Panc1 (cell line): ENCODE measurements around the gene HSF5. TPM values are rescaled to one million over a fixed set of nuclear protein-coding genes. Genes with fewer than 3 reads are reported as not detected.

Experiments
- ATAC-seq: fragments of 200-7000 bp; cut with Tn5 transposase; 2 replicates; pipeline ENCODE4 v1.9.1; 2020; ENCODE audit warnings: mild to moderate bottlenecking, moderate library complexity
- BruUV-seq: library from RNA; stranded (reverse); fragments of 400-500 nt; replicated peaks from 2 replicates; lab custom pipeline; 2021; lab: Mats Ljungman, UMichigan
- CTCF ChIA-PET: fragments of 300-600 bp; sonication (Branson Sonifier 250); formaldehyde crosslinking; loops from one replicate; lab custom pipeline; 2022; ENCODE audit warnings: antibody characterized with exemption; lab: Charles Lee
- POLR2A ChIA-PET: fragments of 300-600 bp; sonication (Branson Sonifier 250); formaldehyde crosslinking; loops from one replicate; lab custom pipeline; 2022; ENCODE audit warnings: antibody characterized with exemption; lab: Charles Lee
- DNase-seq: peaks from one replicate; pipeline ENCODE4 v3.0.0-alpha.2; 2010; ENCODE audit warnings: low read depth, low spot score
- H3K27ac ChIP-seq: 2 replicates; pipeline ENCODE4 v1.5.1; 2011; ENCODE audit warnings: mild to moderate bottlenecking, low read length, inconsistent platforms
- H3K27me3 ChIP-seq: fragments of 200-500 bp; sonication (Bioruptor generic); 2 replicates; pipeline ENCODE4 v1.6.0; 2014; ENCODE audit warnings: low read length, inconsistent platforms; ENCODE audit not compliant: control insufficient read depth, insufficient read depth
- H3K36me3 ChIP-seq: fragments of 200-500 bp; sonication (Bioruptor generic); 2 replicates; pipeline ENCODE4 v1.5.1; 2014; ENCODE audit warnings: inconsistent platforms, mild to moderate bottlenecking, low read length, moderate library complexity; ENCODE audit not compliant: control insufficient read depth, insufficient read depth
- H3K4me1 ChIP-seq: 2 replicates; pipeline ENCODE4 v1.5.1; 2011; ENCODE audit warnings: inconsistent platforms, mild to moderate bottlenecking, low read length, moderate library complexity; ENCODE audit not compliant: control insufficient read depth, insufficient read depth
- H3K4me3 ChIP-seq, 2 experiments: 2 replicates each; pipeline ENCODE4 v1.5.1; 2011 to 2012; ENCODE audit warnings: low read depth in 2 of 2, low read length in 2 of 2, mild to moderate bottlenecking in 2 of 2, inconsistent platforms in 1 of 2, moderate library complexity in 1 of 2
- H3K9me3 ChIP-seq: fragments of 200-500 bp; sonication (Bioruptor generic); 2 replicates; pipeline ENCODE4 v1.5.1; 2014; ENCODE audit warnings: low read depth, mild to moderate bottlenecking, inconsistent platforms, low read length, moderate library complexity; ENCODE audit not compliant: control insufficient read depth, insufficient read depth
- POLR2AphosphoS5 ChIP-seq: IDR thresholded peaks from 2 replicates; pipeline ENCODE4 v1.6.1; 2012; ENCODE audit warnings: mild to moderate bottlenecking, low read depth, low read length, moderate library complexity
- SIN3A ChIP-seq: IDR thresholded peaks from 2 replicates; pipeline ENCODE4 v1.6.1; 2012; ENCODE audit warnings: low read depth, mild to moderate bottlenecking, low read length, moderate library complexity, borderline replicate concordance; ENCODE audit not compliant: insufficient read depth
- TCF7L2 ChIP-seq: IDR thresholded peaks from 2 replicates; pipeline ENCODE4 v1.6.1; 2011; ENCODE audit warnings: mild to moderate bottlenecking, low read depth, low read length, inconsistent platforms
- in situ Hi-C: cut with HindIII; loops from 2 replicates; pipeline ENCODE4 v1.10.0; 2016; ENCODE audit warnings: low sequenced_read_pairs, low pct_unique_long_range_greater_than_20kb
- intact Hi-C: fragments of 100-400 bp; cut with micrococcal nuclease; formaldehyde crosslinking; loops from one replicate; pipeline ENCODE4 v1.10.0; 2022; ENCODE audit not compliant: unreplicated experiment
- total RNA-seq: library from RNA; stranded (reverse); gene quantifications from one replicate; pipeline ENCODE4 v1.2.1, GENCODE V29; 2021; ENCODE audit not compliant: unreplicated experiment
- TF ChIP-seq, protein P1 (sequence below): fragments of 450-650 bp; IDR thresholded peaks from 2 replicates; pipeline ENCODE4 v1.5.1; 2017; ENCODE audit warnings: mild to moderate bottlenecking
- TF ChIP-seq, protein P2 (sequence below), 2 experiments: IDR thresholded peaks; 2 replicates each; pipeline ENCODE4 v1.6.1; 2011 to 2012; ENCODE audit warnings: low read depth in 2 of 2, control low read depth in 1 of 2, low read length in 1 of 2, mild to moderate bottlenecking in 1 of 2, moderate library complexity in 1 of 2; ENCODE audit not compliant: insufficient read depth in 1 of 2

HSF5 gene
- total RNA-seq, 1 experiment from 2014 or later: not detected

DNA sequence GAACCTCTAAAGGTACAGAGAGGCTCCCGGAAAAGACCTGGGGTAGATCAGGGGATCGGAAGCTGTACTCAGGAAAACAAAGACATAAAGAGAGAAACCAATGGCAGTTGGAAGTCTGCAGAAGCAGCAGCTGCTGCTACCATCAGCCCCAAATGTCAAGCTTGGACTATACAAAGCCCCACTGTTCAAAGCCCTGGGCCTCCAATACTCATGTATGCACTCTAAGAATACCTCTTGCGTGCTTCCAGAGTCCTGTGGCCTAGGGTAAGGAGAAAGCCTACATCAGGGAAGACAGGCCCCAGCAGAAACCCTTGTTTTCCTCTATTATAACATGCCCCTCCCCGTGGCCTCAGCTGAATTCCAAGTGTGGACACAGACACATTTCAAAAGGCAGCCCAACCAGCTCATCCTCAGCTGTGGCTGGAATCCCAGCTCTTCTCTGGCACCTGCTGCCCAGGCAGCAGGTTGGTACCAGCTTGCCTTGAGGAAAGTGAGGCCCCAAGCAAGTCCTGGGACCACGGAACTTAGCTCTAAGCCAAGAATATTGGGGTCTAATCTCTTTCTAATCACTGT is 45.5 kb upstream of the HSF5 start:
- BruUV-seq: no TSS peak

DNA sequence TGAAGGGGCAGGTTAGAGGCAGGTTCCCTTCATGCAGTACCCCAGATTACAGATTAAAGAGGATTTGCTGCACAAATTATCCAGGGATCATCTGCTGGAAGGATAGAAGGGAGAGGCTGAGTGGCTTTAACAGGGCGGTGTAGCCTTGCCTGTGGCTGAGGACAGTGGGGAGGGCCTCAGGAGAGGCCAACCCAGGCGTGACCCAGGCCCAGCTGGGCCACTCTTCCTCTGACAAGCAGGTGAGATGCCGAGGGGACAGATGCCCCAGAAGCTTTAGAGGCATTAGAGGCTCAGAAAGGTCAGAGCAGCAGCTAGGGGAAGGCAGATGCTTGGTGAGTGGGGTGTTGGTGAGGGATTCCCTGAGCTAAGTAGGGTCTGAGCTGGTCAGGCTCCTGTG is 44.3 kb upstream of the HSF5 start:
- Histone ChIP-seq H3K27ac (no peak overlapping the region), H3K4me3 (no peak overlapping the region; a peak in 1 of 4 replicates), H3K9me3 (no peaks in the 10 kb centered on the region), H3K27me3 (no peaks in the 10 kb centered on the region), H3K36me3 (no peaks in the 10 kb centered on the region), H3K4me1 (peaks cover 3% of the 10 kb centered on the region; the same call in 1 of the 2 replicates)
- BruUV-seq: no TSS peak
- TF ChIP-seq POLR2AphosphoS5 (no peak), SIN3A (no peak)
- ChIA-PET POLR2A (no interaction called here), CTCF (no interaction called here)
- DNase-seq: no peak
- intact Hi-C loops (no loop called here), in situ Hi-C loops (no loop called here)
- no peak for ATAC-seq

More for the DNA sequence above, 45.5 kb upstream of the HSF5 start:
- TF ChIP-seq, protein P1, sequence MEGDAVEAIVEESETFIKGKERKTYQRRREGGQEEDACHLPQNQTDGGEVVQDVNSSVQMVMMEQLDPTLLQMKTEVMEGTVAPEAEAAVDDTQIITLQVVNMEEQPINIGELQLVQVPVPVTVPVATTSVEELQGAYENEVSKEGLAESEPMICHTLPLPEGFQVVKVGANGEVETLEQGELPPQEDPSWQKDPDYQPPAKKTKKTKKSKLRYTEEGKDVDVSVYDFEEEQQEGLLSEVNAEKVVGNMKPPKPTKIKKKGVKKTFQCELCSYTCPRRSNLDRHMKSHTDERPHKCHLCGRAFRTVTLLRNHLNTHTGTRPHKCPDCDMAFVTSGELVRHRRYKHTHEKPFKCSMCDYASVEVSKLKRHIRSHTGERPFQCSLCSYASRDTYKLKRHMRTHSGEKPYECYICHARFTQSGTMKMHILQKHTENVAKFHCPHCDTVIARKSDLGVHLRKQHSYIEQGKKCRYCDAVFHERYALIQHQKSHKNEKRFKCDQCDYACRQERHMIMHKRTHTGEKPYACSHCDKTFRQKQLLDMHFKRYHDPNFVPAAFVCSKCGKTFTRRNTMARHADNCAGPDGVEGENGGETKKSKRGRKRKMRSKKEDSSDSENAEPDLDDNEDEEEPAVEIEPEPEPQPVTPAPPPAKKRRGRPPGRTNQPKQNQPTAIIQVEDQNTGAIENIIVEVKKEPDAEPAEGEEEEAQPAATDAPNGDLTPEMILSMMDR: no peak
- TF ChIP-seq TCF7L2 (no peak), POLR2AphosphoS5 (no peak), SIN3A (no peak)
- TF ChIP-seq, protein P2, sequence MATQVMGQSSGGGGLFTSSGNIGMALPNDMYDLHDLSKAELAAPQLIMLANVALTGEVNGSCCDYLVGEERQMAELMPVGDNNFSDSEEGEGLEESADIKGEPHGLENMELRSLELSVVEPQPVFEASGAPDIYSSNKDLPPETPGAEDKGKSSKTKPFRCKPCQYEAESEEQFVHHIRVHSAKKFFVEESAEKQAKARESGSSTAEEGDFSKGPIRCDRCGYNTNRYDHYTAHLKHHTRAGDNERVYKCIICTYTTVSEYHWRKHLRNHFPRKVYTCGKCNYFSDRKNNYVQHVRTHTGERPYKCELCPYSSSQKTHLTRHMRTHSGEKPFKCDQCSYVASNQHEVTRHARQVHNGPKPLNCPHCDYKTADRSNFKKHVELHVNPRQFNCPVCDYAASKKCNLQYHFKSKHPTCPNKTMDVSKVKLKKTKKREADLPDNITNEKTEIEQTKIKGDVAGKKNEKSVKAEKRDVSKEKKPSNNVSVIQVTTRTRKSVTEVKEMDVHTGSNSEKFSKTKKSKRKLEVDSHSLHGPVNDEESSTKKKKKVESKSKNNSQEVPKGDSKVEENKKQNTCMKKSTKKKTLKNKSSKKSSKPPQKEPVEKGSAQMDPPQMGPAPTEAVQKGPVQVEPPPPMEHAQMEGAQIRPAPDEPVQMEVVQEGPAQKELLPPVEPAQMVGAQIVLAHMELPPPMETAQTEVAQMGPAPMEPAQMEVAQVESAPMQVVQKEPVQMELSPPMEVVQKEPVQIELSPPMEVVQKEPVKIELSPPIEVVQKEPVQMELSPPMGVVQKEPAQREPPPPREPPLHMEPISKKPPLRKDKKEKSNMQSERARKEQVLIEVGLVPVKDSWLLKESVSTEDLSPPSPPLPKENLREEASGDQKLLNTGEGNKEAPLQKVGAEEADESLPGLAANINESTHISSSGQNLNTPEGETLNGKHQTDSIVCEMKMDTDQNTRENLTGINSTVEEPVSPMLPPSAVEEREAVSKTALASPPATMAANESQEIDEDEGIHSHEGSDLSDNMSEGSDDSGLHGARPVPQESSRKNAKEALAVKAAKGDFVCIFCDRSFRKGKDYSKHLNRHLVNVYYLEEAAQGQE (IDR thresholded peaks at IDR 0.05; ENCODE audit: insufficient read depth in 1 of 2, low read depth in 2 of 2, low read length in 1 of 2): no peak
- CTCF ChIA-PET: interaction anchor here (0.6 kb wide), 1 partner anchor 417 kb away, joined by 5 read pairs; no protein-coding TSS in a partner anchor
- in situ Hi-C loops (no loop called here), intact Hi-C loops (no loop called here)
- Histone ChIP-seq H3K27me3 (no peaks in the 10 kb centered on the region), H3K9me3 (no peaks in the 10 kb centered on the region), H3K4me1 (peaks cover 3% of the 10 kb centered on the region; the same call in 1 of the 2 replicates), H3K27ac (no peak overlapping the region), H3K4me3 (no peak overlapping the region), H3K36me3 (no peaks in the 10 kb centered on the region)
- DNase-seq: no peak
- ATAC-seq: no peak
- POLR2A ChIA-PET: no interaction called here
